ENCODE results near the gene ZNF786. TPM values are rescaled to one million over a fixed set of nuclear protein-coding genes. Genes with fewer than 3 reads are reported as not detected.

ZNF786 gene
- total RNA-seq, 2 experiments from 2014 or later = 2.7 to 3.5 TPM

DNA sequence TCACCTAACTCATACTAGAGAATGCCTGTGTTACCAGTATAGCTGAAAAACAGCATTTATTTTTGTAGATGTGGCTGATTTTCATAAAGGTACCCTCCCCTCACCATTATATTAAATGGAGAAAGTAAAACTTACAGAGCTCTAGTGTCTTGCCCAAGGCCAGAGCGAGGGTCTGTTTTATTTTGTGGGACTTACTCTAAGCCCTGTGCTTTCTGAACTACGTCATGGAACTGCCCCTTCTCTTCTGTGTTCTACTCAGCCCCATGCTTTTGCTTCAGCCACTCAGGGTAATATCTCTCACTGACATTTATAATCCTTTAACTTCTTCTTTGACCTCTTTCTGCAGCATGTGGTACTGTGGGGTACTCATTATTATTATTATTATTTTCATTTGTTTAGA is 10.3 kb upstream of the ZNF786 start:
- Histone ChIP-seq H3K27me3 (ENCODE audit: control insufficient read depth in 1 of 2, insufficient read depth in 2 of 2, low read length in 2 of 2) (no peaks in the 10 kb centered on the region), H3K27ac (ENCODE audit: low read depth in 1 of 2, low read length in 2 of 2) (no peak overlapping the region), H3K4me3 (ENCODE audit: low read length) (no peak overlapping the region), H3K4me1 (ENCODE audit: insufficient read depth, low read length) (no peaks in the 10 kb centered on the region), H3K36me3 (ENCODE audit: insufficient read depth, low read length) (no peaks in the 10 kb centered on the region), H3K9me3 (ENCODE audit: control insufficient read depth in 1 of 2, insufficient read depth in 1 of 2, low read length in 2 of 2) (no peaks in the 10 kb centered on the region)
- no peaks in the 10 kb centered on the region for H3K9me3 Mint-ChIP-seq
- no peaks in the 10 kb centered on the region for H3K27me3 Mint-ChIP-seq
- intact Hi-C loops (cut with DNase I, micrococcal nuclease) = no loop called here
- CTCF ChIA-PET = no interaction called here
- no peak overlapping the region for H3K4me3 Mint-ChIP-seq
- DNase-seq (no peak), ATAC-seq (ENCODE audit: poor library complexity) (no peak)
- no peaks in the 10 kb centered on the region for H3K4me1 Mint-ChIP-seq (ENCODE audit: low read depth)
- H3K36me3 Mint-ChIP-seq (ENCODE audit: low read depth) = no peaks in the 10 kb centered on the region
- POLR2A ChIA-PET = no interaction called here
- H3K27ac Mint-ChIP-seq = no peak overlapping the region
- TF ChIP-seq, protein P1, sequence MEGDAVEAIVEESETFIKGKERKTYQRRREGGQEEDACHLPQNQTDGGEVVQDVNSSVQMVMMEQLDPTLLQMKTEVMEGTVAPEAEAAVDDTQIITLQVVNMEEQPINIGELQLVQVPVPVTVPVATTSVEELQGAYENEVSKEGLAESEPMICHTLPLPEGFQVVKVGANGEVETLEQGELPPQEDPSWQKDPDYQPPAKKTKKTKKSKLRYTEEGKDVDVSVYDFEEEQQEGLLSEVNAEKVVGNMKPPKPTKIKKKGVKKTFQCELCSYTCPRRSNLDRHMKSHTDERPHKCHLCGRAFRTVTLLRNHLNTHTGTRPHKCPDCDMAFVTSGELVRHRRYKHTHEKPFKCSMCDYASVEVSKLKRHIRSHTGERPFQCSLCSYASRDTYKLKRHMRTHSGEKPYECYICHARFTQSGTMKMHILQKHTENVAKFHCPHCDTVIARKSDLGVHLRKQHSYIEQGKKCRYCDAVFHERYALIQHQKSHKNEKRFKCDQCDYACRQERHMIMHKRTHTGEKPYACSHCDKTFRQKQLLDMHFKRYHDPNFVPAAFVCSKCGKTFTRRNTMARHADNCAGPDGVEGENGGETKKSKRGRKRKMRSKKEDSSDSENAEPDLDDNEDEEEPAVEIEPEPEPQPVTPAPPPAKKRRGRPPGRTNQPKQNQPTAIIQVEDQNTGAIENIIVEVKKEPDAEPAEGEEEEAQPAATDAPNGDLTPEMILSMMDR (IDR thresholded peaks at IDR 0.05) = no peak

DNA sequence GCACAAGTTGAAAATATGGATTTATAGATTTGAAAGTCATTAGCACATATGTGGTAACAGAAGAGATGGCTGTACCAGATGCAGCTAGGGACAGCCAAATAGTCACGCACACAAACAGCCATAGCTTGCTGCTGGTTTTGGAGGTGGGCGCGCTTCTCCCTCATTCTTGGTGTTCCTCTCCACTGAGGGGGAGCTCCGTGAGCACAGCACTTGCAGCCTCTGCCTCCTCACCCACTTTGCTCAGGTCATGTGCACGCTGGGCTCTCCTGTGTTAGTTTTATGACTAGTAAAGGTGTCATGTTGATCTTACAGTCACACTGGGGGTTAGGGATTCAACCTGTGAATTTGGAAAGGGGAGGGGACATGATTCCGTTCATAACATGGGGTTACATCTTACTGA is 8.5 kb upstream of the ZNF786 start:
- CTCF ChIA-PET = interaction anchor here (0.7 kb wide), 1 partner anchor 49 kb away, joined by 4 read pairs; no protein-coding TSS in a partner anchor
- intact Hi-C loops (cut with DNase I, micrococcal nuclease) = no loop called here
- Histone ChIP-seq H3K4me3 (ENCODE audit: low read length) (no peak overlapping the region), H3K36me3 (ENCODE audit: insufficient read depth, low read length) (no peaks in the 10 kb centered on the region), H3K9me3 (ENCODE audit: control insufficient read depth in 1 of 2, insufficient read depth in 1 of 2, low read length in 2 of 2) (no peaks in the 10 kb centered on the region), H3K27ac (ENCODE audit: low read depth in 1 of 2, low read length in 2 of 2) (no peak overlapping the region), H3K4me1 (ENCODE audit: insufficient read depth, low read length) (no peaks in the 10 kb centered on the region), H3K27me3 (ENCODE audit: control insufficient read depth in 1 of 2, insufficient read depth in 2 of 2, low read length in 2 of 2) (no peaks in the 10 kb centered on the region)
- Mint-ChIP-seq H3K4me3 (no peak overlapping the region), H3K4me1 (ENCODE audit: low read depth) (no peaks in the 10 kb centered on the region), H3K27me3 (no peaks in the 10 kb centered on the region), H3K9me3 (no peaks in the 10 kb centered on the region), H3K27ac (no peak overlapping the region), H3K36me3 (ENCODE audit: low read depth) (no peaks in the 10 kb centered on the region)
- DNase-seq = no peak
- TF ChIP-seq, protein P1 (IDR thresholded peaks at IDR 0.05) = no peak
- no peak for ATAC-seq (ENCODE audit: poor library complexity)
- POLR2A ChIA-PET = no interaction called here

DNA sequence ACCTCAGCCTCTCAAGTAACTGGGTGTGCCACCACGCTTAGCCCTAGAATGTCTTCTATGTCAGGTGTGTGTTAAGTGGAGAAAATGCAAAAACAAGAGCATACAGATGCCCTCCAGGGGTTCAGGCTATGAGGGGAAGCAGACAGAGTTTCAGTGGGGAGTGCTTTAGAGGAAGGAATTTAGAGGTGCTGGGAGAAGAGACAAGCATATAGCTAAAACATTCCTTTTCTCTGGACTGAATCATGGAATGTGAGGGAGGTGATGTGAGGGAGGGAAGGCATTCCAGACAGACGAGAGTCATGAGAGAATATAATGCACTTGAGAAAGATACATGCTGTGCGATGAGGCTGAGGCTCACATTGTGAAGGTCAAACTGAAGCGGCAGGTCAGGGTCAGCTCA is 6.6 kb upstream of the ZNF786 start:
- no peak for ATAC-seq (ENCODE audit: poor library complexity)
- Mint-ChIP-seq H3K27ac (no peak overlapping the region), H3K4me3 (no peak overlapping the region), H3K9me3 (no peaks in the 10 kb centered on the region), H3K4me1 (ENCODE audit: low read depth) (no peaks in the 10 kb centered on the region), H3K36me3 (ENCODE audit: low read depth) (no peaks in the 10 kb centered on the region), H3K27me3 (no peaks in the 10 kb centered on the region)
- H3K4me1 ChIP-seq (ENCODE audit: insufficient read depth, low read length) = no peaks in the 10 kb centered on the region
- no peak overlapping the region for H3K4me3 ChIP-seq (ENCODE audit: low read length)
- H3K9me3 ChIP-seq (ENCODE audit: control insufficient read depth in 1 of 2, insufficient read depth in 1 of 2, low read length in 2 of 2) = no peaks in the 10 kb centered on the region
- intact Hi-C loops (cut with DNase I, micrococcal nuclease) = no loop called here
- TF ChIP-seq, protein P1 (IDR thresholded peaks at IDR 0.05) = no peak
- no peak overlapping the region for H3K27ac ChIP-seq (ENCODE audit: low read depth in 1 of 2, low read length in 2 of 2)
- H3K36me3 ChIP-seq (ENCODE audit: insufficient read depth, low read length) = no peaks in the 10 kb centered on the region
- CTCF ChIA-PET = interaction anchor here (1.1 kb wide), 1 partner anchor 29 kb away, joined by 3 read pairs; the partner anchor contains the start of gene ZNF425
- POLR2A ChIA-PET = no interaction called here
- H3K27me3 ChIP-seq (ENCODE audit: control insufficient read depth in 1 of 2, insufficient read depth in 2 of 2, low read length in 2 of 2) = no peaks in the 10 kb centered on the region
- no peak for DNase-seq

Measured in CD4-positive, alpha-beta T cell (primary cell).